Neural cell (in vitro differentiated cells): ENCODE data around the gene TLE4. TPM values are rescaled to one million over a fixed set of nuclear protein-coding genes. Genes with fewer than 3 reads are reported as not detected.

Source experiments
- H2AFZ ChIP-seq: fragments of 200-600, 300-800 bp; sonication (generic), shearing (Covaris generic); 2 replicates; pipeline ENCODE4 v1.6.0; 2014; ENCODE audit warnings: low read depth, mild to moderate bottlenecking, antibody characterized with exemption, low read length, moderate library complexity
- H3F3A ChIP-seq: fragments of 200-600 bp; shearing (Covaris generic); 2 replicates; pipeline ENCODE4 v1.6.1; 2016; ENCODE audit warnings: mild to moderate bottlenecking, moderate library complexity, mixed read lengths, antibody characterized with exemption, low read length; ENCODE audit not compliant: insufficient read depth, poor library complexity, severe bottlenecking
- H3K27ac ChIP-seq: fragments of 200-600, 300-800 bp; sonication (generic), shearing (Covaris generic); 2 replicates; pipeline ENCODE4 v1.5.1; 2014; ENCODE audit warnings: mild to moderate bottlenecking, low read length, moderate library complexity
- H3K27me3 ChIP-seq: fragments of 300-800, 200-600 bp; sonication (generic), shearing (Covaris generic); 2 replicates; pipeline ENCODE4 v1.6.0; 2014; ENCODE audit warnings: mild to moderate bottlenecking, low read depth, low read length, moderate library complexity; ENCODE audit not compliant: insufficient read depth
- H3K36me3 ChIP-seq: fragments of 300-800, 200-600 bp; sonication (generic), shearing (Covaris generic); 2 replicates; pipeline ENCODE4 v1.5.1; 2014; ENCODE audit warnings: mild to moderate bottlenecking, antibody characterized with exemption, low read length, moderate library complexity; ENCODE audit not compliant: insufficient read depth
- H3K4me2 ChIP-seq: fragments of 300-800, 200-600 bp; sonication (generic), shearing (Covaris generic); 2 replicates; pipeline ENCODE4 v1.6.0; 2014; ENCODE audit warnings: mild to moderate bottlenecking, low read length
- H3K4me3 ChIP-seq: fragments of 300-800, 200-600 bp; sonication (generic), shearing (Covaris generic); 2 replicates; pipeline ENCODE4 v1.5.1; 2014; ENCODE audit warnings: mild to moderate bottlenecking, low read length, moderate library complexity
- H3K79me2 ChIP-seq: fragments of 200-600 bp; shearing (Covaris generic); replicated peaks from 2 replicates; pipeline ENCODE4 v1.6.0; 2014; ENCODE audit warnings: mild to moderate bottlenecking, low read length, moderate library complexity; ENCODE audit not compliant: insufficient read depth
- H3K9ac ChIP-seq: fragments of 300-800, 200-600 bp; sonication (generic), shearing (Covaris generic); 2 replicates; pipeline ENCODE4 v1.6.1; 2016; ENCODE audit warnings: mild to moderate bottlenecking, low read length, mixed read lengths
- H3K9me2 ChIP-seq: fragments of 200-600 bp; shearing (Covaris generic); 2 replicates; pipeline ENCODE4 v1.6.1; 2016; ENCODE audit warnings: mild to moderate bottlenecking, low read length, mixed read lengths; ENCODE audit not compliant: insufficient read depth
- H3K9me3 ChIP-seq: fragments of 200-600, 300-800 bp; sonication (generic), shearing (Covaris generic); 2 replicates; pipeline ENCODE4 v1.6.1; 2016; ENCODE audit warnings: mild to moderate bottlenecking, mixed run types, low read length, moderate library complexity, mixed read lengths
- H4K20me1 ChIP-seq: fragments of 200-600 bp; shearing (Covaris generic); 2 replicates; pipeline ENCODE4 v1.6.1; 2016; ENCODE audit warnings: mild to moderate bottlenecking, mixed run types; ENCODE audit not compliant: insufficient read depth
- EP300 ChIP-seq: fragments of 450-650 bp; conservative IDR thresholded peaks from 2 replicates; pipeline ENCODE4 v1.6.1; 2014; ENCODE audit warnings: antibody characterized with exemption, mild to moderate bottlenecking, moderate library complexity; ENCODE audit not compliant: poor library complexity, severe bottlenecking
- EZH2 ChIP-seq: fragments of 200-600, 300-800 bp; shearing (Covaris generic), sonication (generic); IDR thresholded peaks from 2 replicates; pipeline ENCODE4 v1.6.1; 2014; ENCODE audit warnings: antibody characterized with exemption, low read length, borderline replicate concordance, mild to moderate bottlenecking; ENCODE audit not compliant: insufficient read depth, poor library complexity, severe bottlenecking
- MXI1 ChIP-seq: fragments of 450-650 bp; conservative IDR thresholded peaks from 2 replicates; pipeline ENCODE4 v1.6.1; 2014; ENCODE audit warnings: antibody characterized with exemption, mild to moderate bottlenecking; ENCODE audit not compliant: poor library complexity, severe bottlenecking
- POLR2AphosphoS5 ChIP-seq: IDR thresholded peaks from 2 replicates; pipeline ENCODE4 v1.6.1; 2012
- RAD21 ChIP-seq: fragments of 450-650 bp; conservative IDR thresholded peaks from 2 replicates; pipeline ENCODE4 v1.6.1; 2014; ENCODE audit warnings: antibody characterized with exemption, mild to moderate bottlenecking, moderate library complexity
- SMC3 ChIP-seq: fragments of 450-650 bp; conservative IDR thresholded peaks from 2 replicates; pipeline ENCODE4 v1.6.1; 2014; ENCODE audit warnings: antibody characterized with exemption, mild to moderate bottlenecking, moderate library complexity; ENCODE audit not compliant: poor library complexity
- TAF1 ChIP-seq: IDR thresholded peaks from 2 replicates; pipeline ENCODE4 v1.6.1; 2012; ENCODE audit warnings: low read depth
- polyA plus RNA-seq: library from polyadenylated mRNA; depleted of rRNA; stranded (reverse); fragments of >200 nt; gene quantifications from 2 replicates; pipeline ENCODE4 v1.2.3, GENCODE V29; 2014
- TF ChIP-seq, protein P1 (sequence below): fragments of 450-650 bp; IDR thresholded peaks from 2 replicates; pipeline ENCODE4 v1.5.1; 2014; ENCODE audit warnings: antibody characterized with exemption, mild to moderate bottlenecking, moderate library complexity; ENCODE audit not compliant: poor library complexity, severe bottlenecking
- TF ChIP-seq, protein P2 (sequence below): IDR thresholded peaks from 2 replicates; pipeline ENCODE4 v1.6.1; 2012; ENCODE audit warnings: borderline replicate concordance

TLE4 gene
- polyA plus RNA-seq, 1 donor from 2014 or later, result 143 TPM

DNA sequence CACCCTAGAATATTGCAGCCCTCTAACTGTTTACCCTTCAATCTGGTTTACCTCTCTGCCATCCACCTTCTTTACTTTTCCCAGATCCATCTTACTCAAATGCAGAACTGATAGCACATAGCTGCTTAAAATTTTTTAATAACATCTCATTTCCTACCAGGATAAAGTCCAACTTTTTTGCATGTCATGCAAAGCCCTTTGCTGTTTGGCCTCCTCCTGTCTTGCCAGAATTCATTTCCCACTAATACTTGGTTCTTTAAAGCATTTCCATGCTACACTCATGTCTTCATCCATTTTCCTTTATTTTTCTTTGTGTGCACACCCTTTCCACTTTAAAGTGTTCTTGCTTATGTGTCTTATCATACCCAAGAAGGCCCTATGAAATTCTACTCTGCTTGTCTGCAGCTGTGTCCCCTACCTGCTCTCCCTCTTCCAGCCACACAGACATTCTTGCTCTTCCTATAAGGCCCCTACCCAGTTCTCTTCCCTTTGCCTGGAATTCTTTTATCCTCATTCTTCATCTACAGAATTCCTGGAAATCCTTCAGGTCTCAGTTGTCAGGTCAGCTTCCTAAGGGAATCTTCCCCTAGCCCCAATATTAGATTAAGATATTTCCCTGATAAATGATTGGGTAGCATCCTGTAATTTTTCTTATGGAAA is 50.3 kb downstream of the TLE4 start:
- H3K9me3 ChIP-seq, result no peaks in the 10 kb centered on the region
- no peak for TF ChIP-seq EP300
- no peak for TF ChIP-seq EZH2
- TF ChIP-seq, protein P1, sequence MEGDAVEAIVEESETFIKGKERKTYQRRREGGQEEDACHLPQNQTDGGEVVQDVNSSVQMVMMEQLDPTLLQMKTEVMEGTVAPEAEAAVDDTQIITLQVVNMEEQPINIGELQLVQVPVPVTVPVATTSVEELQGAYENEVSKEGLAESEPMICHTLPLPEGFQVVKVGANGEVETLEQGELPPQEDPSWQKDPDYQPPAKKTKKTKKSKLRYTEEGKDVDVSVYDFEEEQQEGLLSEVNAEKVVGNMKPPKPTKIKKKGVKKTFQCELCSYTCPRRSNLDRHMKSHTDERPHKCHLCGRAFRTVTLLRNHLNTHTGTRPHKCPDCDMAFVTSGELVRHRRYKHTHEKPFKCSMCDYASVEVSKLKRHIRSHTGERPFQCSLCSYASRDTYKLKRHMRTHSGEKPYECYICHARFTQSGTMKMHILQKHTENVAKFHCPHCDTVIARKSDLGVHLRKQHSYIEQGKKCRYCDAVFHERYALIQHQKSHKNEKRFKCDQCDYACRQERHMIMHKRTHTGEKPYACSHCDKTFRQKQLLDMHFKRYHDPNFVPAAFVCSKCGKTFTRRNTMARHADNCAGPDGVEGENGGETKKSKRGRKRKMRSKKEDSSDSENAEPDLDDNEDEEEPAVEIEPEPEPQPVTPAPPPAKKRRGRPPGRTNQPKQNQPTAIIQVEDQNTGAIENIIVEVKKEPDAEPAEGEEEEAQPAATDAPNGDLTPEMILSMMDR, result no peak
- no peak for TF ChIP-seq RAD21
- TF ChIP-seq, protein P2, sequence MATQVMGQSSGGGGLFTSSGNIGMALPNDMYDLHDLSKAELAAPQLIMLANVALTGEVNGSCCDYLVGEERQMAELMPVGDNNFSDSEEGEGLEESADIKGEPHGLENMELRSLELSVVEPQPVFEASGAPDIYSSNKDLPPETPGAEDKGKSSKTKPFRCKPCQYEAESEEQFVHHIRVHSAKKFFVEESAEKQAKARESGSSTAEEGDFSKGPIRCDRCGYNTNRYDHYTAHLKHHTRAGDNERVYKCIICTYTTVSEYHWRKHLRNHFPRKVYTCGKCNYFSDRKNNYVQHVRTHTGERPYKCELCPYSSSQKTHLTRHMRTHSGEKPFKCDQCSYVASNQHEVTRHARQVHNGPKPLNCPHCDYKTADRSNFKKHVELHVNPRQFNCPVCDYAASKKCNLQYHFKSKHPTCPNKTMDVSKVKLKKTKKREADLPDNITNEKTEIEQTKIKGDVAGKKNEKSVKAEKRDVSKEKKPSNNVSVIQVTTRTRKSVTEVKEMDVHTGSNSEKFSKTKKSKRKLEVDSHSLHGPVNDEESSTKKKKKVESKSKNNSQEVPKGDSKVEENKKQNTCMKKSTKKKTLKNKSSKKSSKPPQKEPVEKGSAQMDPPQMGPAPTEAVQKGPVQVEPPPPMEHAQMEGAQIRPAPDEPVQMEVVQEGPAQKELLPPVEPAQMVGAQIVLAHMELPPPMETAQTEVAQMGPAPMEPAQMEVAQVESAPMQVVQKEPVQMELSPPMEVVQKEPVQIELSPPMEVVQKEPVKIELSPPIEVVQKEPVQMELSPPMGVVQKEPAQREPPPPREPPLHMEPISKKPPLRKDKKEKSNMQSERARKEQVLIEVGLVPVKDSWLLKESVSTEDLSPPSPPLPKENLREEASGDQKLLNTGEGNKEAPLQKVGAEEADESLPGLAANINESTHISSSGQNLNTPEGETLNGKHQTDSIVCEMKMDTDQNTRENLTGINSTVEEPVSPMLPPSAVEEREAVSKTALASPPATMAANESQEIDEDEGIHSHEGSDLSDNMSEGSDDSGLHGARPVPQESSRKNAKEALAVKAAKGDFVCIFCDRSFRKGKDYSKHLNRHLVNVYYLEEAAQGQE, result no peak
- TF ChIP-seq POLR2AphosphoS5, result no peak
- no peak for TF ChIP-seq SMC3
- TF ChIP-seq MXI1, result no peak
- H3K9me2 ChIP-seq, result no peaks in the 10 kb centered on the region
- H3K4me2 ChIP-seq, result no peak overlapping the region
- H4K20me1 ChIP-seq, result peaks cover 6% of the 10 kb centered on the region
- H3K9ac ChIP-seq, result no peak overlapping the region
- no peak overlapping the region for H2AFZ ChIP-seq
- H3K79me2 ChIP-seq, result peaks cover 94% of the 10 kb centered on the region
- no peaks in the 10 kb centered on the region for H3K36me3 ChIP-seq
- no peak overlapping the region for H3K4me3 ChIP-seq
- H3F3A ChIP-seq, result no peaks in the 10 kb centered on the region
- H3K27me3 ChIP-seq, result no peaks in the 10 kb centered on the region
- no peak overlapping the region for H3K27ac ChIP-seq

DNA sequence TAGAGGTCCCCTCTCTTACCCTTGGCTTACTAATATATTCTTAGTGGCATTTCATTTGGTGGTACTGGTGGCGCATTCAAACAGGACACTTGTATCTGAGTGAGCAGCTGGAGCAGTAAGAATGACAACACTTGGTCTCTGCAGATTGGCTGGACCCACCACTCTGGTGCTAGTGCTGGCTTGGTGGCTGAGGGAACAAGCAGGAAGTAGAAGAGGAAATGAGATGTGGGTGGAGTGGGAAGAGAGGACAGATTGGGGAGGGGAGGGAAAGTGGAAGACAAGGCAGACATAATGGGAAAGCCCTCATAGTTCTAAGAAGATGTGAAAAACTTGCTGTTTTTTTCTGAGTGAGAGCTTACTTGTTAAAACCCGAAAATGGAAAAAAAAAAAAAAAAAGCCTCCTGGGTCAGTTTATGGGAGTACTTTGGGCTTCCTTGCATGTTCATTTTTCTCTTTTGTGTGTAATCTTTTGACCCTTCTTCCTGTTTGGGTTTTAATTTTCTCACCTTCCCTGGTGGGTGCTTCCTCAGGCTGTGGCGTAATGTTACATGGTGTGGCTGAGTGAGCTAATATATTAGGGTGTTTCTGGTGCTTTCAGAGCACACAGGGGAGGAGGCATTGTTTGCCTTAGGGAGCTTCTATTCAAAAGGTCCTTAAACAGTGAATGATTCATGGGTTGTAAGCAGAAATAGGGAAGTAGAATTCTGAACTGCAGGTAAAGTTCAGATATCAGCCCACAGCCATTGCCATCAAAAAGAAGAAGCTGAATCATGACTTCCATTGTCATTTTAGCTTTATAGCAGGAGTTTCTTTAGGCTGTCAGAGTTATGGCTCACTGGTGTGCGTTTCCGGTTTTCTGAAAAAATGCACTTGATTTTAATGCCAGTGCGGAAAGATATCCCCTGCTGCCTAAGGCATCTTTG is 52.3 kb downstream of the TLE4 start:
- Histone ChIP-seq H3K4me2 (no peak overlapping the region), H4K20me1 (peaks cover 6% of the 10 kb centered on the region), H3K27me3 (no peaks in the 10 kb centered on the region), H3K79me2 (peaks cover 93% of the 10 kb centered on the region), H3F3A (no peaks in the 10 kb centered on the region), H3K36me3 (no peaks in the 10 kb centered on the region), H2AFZ (no peak overlapping the region), H3K9me3 (no peaks in the 10 kb centered on the region), H3K4me3 (no peak overlapping the region), H3K9me2 (no peaks in the 10 kb centered on the region), H3K9ac (no peak overlapping the region), H3K27ac (no peak overlapping the region)
- TF ChIP-seq TAF1 (no peak), POLR2AphosphoS5 (no peak), EP300 (no peak), MXI1 (no peak), SMC3 (no peak), RAD21 (no peak), EZH2 (no peak)
- TF ChIP-seq, protein P2, result no peak
- TF ChIP-seq, protein P1, result no peak
